Stimulated activated CD8-positive, alpha-beta memory T cell treated with anti-CD3 and anti-CD28 coated beads, Interleukin-2, amount 100 ng/mL, for 1 hour (primary cell): Measurements from ENCODE around the gene MMP1.
"Not testable (repeated sequence)": the region's sequence is repeated elsewhere in the genome, so short reads cannot be mapped to it uniquely, and the experiment has no call there.

Experiments used
- DNase-seq, 2 donors: peaks; one replicate each; pipeline ENCODE4 v3.0.0-alpha.2; 2020; ENCODE audit warnings: low read depth in 2 of 2

MMP1 gene

DNA sequence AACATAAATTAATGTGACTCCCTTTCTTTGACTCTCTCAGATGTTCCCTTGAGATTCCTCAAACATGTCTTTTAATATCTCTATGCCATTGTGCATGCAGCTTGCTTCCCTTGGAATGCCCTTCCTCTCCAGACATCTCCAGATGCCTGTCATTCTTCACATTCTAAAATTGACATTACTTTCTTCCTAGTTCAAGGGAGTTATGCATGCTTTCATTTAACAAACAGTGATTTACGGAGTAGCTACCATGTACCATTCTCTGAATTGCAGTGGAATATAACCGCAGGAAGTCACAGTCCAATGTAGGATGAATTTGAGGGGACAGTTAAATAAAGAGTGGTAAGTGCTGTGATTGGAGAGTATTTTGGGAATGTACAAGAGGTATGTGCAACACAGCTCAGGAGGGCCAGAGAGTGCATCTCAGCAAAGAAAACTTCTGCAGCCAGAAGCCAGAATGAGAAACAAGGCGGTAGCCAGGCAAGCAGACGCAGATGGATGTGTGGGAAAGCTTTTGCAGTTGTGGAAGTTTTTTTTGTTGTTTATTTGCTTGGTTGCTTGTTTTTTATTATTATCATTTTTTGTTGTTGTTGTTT lies 36.2 kb downstream of the MMP1 start:
- DNase-seq: no peak

- no peak for DNase-seq
These were observed 37.5 kb downstream of the MMP1 start for GRCh38 chr11:102760344-102761035.

DNA sequence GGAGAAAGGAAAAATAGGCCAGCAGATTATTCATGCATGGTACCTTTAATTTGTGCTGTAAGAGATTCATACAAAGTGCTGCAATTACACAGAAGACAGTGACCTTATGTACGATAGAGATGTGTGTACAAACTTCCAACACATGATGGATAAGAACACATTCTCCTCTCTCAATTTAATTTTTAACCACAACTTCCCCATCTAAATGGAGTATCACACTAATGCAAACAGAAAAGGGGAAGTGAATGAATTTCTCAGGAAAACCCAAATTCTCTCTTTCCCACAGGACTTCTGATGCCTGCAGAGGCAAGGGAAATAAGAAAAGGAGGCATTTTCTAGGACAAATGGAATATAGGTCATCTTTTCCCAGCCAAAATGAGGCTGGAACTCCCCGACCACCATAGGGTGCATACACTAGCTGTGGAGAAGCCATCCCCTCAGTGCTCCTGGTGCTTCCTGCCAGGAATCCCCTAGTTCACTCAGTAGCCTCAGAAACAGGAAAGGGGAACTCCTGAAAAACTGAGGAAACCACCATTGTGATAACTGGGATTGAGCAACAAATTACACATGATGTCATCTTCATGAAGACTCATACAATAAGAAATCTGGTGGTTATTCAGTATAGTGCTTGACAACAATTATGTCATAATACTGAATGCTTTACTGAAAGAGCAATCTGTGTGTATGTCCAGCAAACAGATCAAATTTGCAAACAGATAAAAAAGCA lies 40.0 kb downstream of the MMP1 start:
- no peak for DNase-seq

DNA sequence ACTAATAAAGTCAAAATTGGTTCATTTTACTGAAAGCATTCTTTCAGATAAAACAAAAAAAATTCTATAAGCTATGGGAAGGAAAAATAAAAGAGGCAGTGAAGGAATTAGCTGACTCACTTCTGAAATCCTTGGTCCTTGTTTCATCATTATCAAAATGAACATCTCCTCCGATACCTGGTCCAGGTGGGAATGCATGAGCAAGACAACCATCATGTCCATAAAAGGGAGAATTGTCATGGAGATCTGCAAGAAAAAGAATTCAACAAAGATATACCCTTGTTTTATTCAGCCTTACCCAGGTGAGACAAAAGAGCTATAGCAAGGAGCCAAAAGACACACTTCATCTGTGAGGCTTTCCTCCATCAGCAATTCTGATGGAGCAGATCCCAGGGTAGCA lies 44.7 kb downstream of the MMP1 start:
- no peak for DNase-seq

DNA sequence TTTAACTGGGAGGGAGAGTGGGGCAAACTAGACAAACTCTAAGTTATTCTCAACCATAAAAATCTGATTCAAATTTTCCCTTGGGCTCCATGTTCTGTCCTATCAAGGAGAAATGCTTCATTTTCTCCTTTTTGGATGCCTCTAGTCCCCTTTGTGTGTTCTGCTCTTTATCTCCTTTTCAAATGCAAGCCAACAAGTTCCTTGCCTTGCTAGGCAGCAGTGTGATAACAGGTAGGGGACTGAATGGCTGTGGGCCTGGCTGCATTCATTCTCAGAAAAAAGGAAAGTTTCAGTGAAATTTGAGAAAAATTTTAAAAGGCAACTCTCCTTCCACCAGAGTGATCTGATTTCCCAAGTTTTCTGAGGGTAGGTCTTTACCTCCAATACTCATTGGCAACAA lies 46.3 kb downstream of the MMP1 start:
- DNase-seq: no peak

DNA sequence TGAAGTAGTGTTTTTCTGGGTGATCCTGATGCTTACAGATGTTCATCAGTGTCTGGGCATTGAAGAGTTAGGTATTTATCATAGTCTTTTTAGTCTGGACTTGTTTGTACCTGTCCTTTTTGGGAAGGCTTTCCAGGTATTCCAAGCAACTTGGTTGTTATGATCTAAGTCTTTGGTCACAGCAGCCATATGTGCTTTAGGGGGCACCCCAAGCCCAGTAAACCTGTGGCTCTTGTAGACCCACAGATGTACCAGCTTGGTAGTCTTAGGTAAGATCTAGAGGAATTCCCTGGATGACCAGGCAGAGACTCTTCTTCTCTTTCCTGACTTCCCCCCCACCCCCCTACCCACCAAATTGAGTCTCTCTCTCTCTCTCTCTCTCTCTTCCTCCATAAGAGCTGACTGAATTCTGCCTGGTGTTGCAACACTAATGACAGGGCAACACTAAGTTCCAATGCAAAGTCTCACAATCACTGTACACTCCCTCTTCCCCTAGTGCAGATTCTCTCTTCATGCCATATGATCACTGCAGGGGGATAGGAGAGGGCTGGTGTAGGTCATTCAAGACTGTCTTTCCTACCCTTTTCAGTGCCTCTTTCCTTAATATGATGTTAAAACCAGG lies 48.7 kb downstream of the MMP1 start:
- DNase-seq: no peak

DNA sequence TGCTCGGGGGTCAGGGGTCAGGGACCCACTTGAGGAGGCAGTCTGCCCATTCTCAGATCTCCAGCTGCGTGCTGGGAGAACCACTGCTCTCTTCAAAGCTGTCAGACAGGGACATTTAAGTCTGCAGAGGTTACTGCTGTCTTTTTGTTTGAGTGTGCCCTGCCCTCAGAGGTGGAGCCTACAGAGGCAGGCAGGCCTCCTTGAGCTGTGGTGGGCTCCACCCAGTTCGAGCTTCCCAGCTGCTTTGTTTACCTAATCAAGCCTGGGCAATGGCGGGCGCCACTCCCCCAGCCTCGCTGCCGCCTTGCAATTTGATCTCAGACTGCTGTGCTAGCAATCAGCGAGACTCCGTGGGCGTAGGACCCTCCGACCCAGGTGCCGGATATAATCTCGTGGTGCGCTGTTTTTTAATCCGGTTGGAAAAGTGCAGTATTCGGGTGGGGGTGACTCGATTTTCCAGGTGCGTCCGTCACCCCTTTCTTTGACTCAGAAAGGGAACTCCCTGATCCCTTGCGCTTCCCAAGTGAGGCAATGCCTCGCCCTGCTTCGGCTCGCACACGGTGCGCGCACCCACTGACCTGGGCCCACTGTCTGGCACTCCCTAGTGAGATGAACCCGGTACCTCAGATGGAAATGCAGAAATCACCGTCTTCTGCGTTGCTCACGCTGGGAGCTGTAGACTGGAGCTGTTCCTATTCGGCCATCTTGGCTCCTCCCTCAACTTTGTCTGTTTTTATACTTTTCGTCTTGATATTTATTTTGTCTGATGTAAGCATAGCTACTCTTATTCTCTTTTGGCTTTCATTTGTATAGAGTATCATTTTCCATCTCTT lies 51.0 kb downstream of the MMP1 start:
- not testable (repeated sequence) for DNase-seq
